ENCODE data around the gene SP110. TPM values are rescaled to one million over a fixed set of nuclear protein-coding genes. Genes with fewer than 3 reads are reported as not detected.
A peak's percentile ranks its signal among the peaks of the same experiment; 100 is the strongest.

SP110 gene
- total RNA-seq, 2 donors from 2014 or later = 28.0 to 73.5 TPM

GRCh38 chr2:230230496-230231200, 10.9 kb upstream of the SP110 start:
- Histone ChIP-seq H3K27me3 (replicated peaks; ENCODE audit: insufficient read depth) (no peaks in the 10 kb centered on the region), H3K9me3 (peaks cover 7% of the 10 kb centered on the region), H3K27ac (no peak overlapping the region), H3K36me3 (no peaks in the 10 kb centered on the region), H3K4me3 (no peak overlapping the region), H3K4me1 (ENCODE audit: control insufficient read depth in 1 of 2, low read depth in 2 of 2) (no peaks in the 10 kb centered on the region)
- DNase-seq (ENCODE audit: low spot score) (no peak), ATAC-seq (ENCODE audit: insufficient number of reproducible peaks, low FRiP score, low read depth) (no peak)
- TF ChIP-seq CTCF (IDR thresholded peaks at IDR 0.05) = no peak

- H3K36me3 ChIP-seq = no peaks in the 10 kb centered on the region
- no peaks in the 10 kb centered on the region for H3K27me3 ChIP-seq (replicated peaks; ENCODE audit: insufficient read depth)
- no peak overlapping the region for H3K4me3 ChIP-seq
- H3K4me1 ChIP-seq (ENCODE audit: control insufficient read depth in 1 of 2, low read depth in 2 of 2) = no peaks in the 10 kb centered on the region
- no peak for TF ChIP-seq CTCF (IDR thresholded peaks at IDR 0.05)
- no peak for DNase-seq (ENCODE audit: low spot score)
- H3K27ac ChIP-seq = no peak overlapping the region
- peaks cover 7% of the 10 kb centered on the region for H3K9me3 ChIP-seq
- no peak for ATAC-seq (ENCODE audit: insufficient number of reproducible peaks, low FRiP score, low read depth)
These were observed 10.3 kb upstream of the SP110 start for GRCh38 chr2:230230087-230230486.

- no peak overlapping the region for H3K27ac ChIP-seq
- ATAC-seq (ENCODE audit: insufficient number of reproducible peaks, low FRiP score, low read depth) (no peak), DNase-seq (ENCODE audit: low spot score) (no peak)
- no peaks in the 10 kb centered on the region for H3K4me1 ChIP-seq (ENCODE audit: control insufficient read depth in 1 of 2, low read depth in 2 of 2)
- no peak for TF ChIP-seq CTCF (IDR thresholded peaks at IDR 0.05)
- H3K36me3 ChIP-seq = no peaks in the 10 kb centered on the region
- peaks cover 7% of the 10 kb centered on the region for H3K9me3 ChIP-seq
- no peaks in the 10 kb centered on the region for H3K27me3 ChIP-seq (replicated peaks; ENCODE audit: insufficient read depth)
- no peak overlapping the region for H3K4me3 ChIP-seq
These were observed 7.4 kb upstream of the SP110 start for GRCh38 chr2:230227216-230227615.

- no peaks in the 10 kb centered on the region for H3K27me3 ChIP-seq (replicated peaks; ENCODE audit: insufficient read depth)
- no peak for ATAC-seq (ENCODE audit: insufficient number of reproducible peaks, low FRiP score, low read depth)
- H3K4me3 ChIP-seq = peak overlapping the region; percentile 53
- DNase-seq (ENCODE audit: low spot score) = no peak
- no peak overlapping the region for H3K27ac ChIP-seq
- H3K36me3 ChIP-seq = no peaks in the 10 kb centered on the region
- no peak for TF ChIP-seq CTCF (IDR thresholded peaks at IDR 0.05)
- H3K9me3 ChIP-seq = peaks cover 7% of the 10 kb centered on the region
- H3K4me1 ChIP-seq (ENCODE audit: control insufficient read depth in 1 of 2, low read depth in 2 of 2) = peaks cover 0 to under 1% of the 10 kb centered on the region in 2 donors
These were observed 6.3 kb upstream of the SP110 start for GRCh38 chr2:230226051-230226551.

- no peaks in the 10 kb centered on the region for H3K27me3 ChIP-seq (replicated peaks; ENCODE audit: insufficient read depth)
- no peak within 1 kb of the TSS for H3K27ac ChIP-seq
- peak within 1 kb of the TSS; percentile 53 for H3K4me3 ChIP-seq
- DNase-seq (ENCODE audit: low spot score) = no peak
- H3K9me3 ChIP-seq = peaks cover 2% of the 10 kb centered on the region
- no peak for TF ChIP-seq CTCF (IDR thresholded peaks at IDR 0.05)
- H3K4me1 ChIP-seq (ENCODE audit: control insufficient read depth in 1 of 2, low read depth in 2 of 2) = peaks cover 3 to 7% of the 10 kb centered on the region in 2 donors
- no peak for ATAC-seq (ENCODE audit: insufficient number of reproducible peaks, low FRiP score, low read depth)
- no peaks in the 10 kb centered on the region for H3K36me3 ChIP-seq
These were observed 5.7 kb upstream of the SP110 start, which contains the start of gene SP140 for GRCh38 chr2:230225486-230225885. Gene SP140 (plus strand): TSS chr2:230225736. CDS start chr2:230225845, 109 bp downstream.
